Lung (tissue), 12 donors: ENCODE results near the gene EPHA7. TPM values are rescaled to one million over a fixed set of nuclear protein-coding genes. Genes with fewer than 3 reads are reported as not detected.

Experiments
- ATAC-seq: fragments of 200-7000 bp; cut with Tn5 transposase; one replicate; pipeline ENCODE4 v1.9.1; 2020; ENCODE audit warnings: moderate number of reproducible peaks; ENCODE audit not compliant: insufficient read depth, low FRiP score
- DNase-seq, 3 donors: peaks; one replicate each; pipeline ENCODE4 v3.0.0-alpha.2; 2013 to 2017
- H3K27ac ChIP-seq, 2 donors: one replicate each; pipeline ENCODE4 v1.5.1; 2013; ENCODE audit warnings: mild to moderate bottlenecking in 2 of 2, moderate library complexity in 2 of 2, control low read depth in 1 of 2, inconsistent platforms in 1 of 2, low read depth in 1 of 2, low read length in 1 of 2
- H3K27me3 ChIP-seq, 3 donors: one replicate each; pipeline ENCODE4 v1.5.1; 2013; ENCODE audit warnings: low read length in 2 of 3; ENCODE audit not compliant: control insufficient read depth in 3 of 3, insufficient read depth in 3 of 3
- H3K36me3 ChIP-seq, 4 donors: one replicate each; pipeline ENCODE4 v1.5.1; 2013; ENCODE audit warnings: low read length in 4 of 4, mild to moderate bottlenecking in 1 of 4, moderate library complexity in 1 of 4; ENCODE audit not compliant: control insufficient read depth in 4 of 4, insufficient read depth in 4 of 4
- H3K4me1 ChIP-seq, 5 donors: one replicate each; pipeline ENCODE4 v1.5.1; 2013; ENCODE audit warnings: low read length in 5 of 5, mild to moderate bottlenecking in 2 of 5, moderate library complexity in 1 of 5; ENCODE audit not compliant: control insufficient read depth in 5 of 5, insufficient read depth in 5 of 5
- H3K4me3 ChIP-seq: one replicate; pipeline ENCODE4 v1.5.1; 2013; ENCODE audit warnings: mild to moderate bottlenecking, control low read depth, moderate library complexity
- H3K9ac ChIP-seq, 2 donors: one replicate each; pipeline ENCODE4 v1.5.1; 2013; ENCODE audit warnings: low read length in 2 of 2, control low read depth in 1 of 2; ENCODE audit not compliant: insufficient read depth in 1 of 2
- H3K9me3 ChIP-seq, 4 donors: one replicate each; pipeline ENCODE4 v1.5.1; 2013; ENCODE audit warnings: low read length in 3 of 4, mild to moderate bottlenecking in 1 of 4, moderate library complexity in 1 of 4; ENCODE audit not compliant: control insufficient read depth in 4 of 4, insufficient read depth in 3 of 4
- CTCF ChIP-seq: IDR thresholded peaks from 2 replicates; pipeline ENCODE4 v1.5.1; 2012; ENCODE audit warnings: mild to moderate bottlenecking; ENCODE audit errors: control extremely low read depth, extremely low read depth
- WGBS, 2 donors: extraction: QIAGEN DNeasy Blood & Tissue Kit; methylation state at CpG; one replicate each; pipeline ENCODE4 v1.1.7; 2013; 5-methylcytosine and 5-hydroxymethylcytosine counted together
- polyA plus RNA-seq, 2 donors: library from polyadenylated mRNA; stranded (reverse); fragments of 200-250 nt; gene quantifications; one replicate each; pipeline ENCODE4 v1.2.1, GENCODE V29; 2013
- total RNA-seq, 2 donors: library from RNA; depleted of rRNA in 1 of 2; stranded (reverse); fragments of >200 nt in 1 of 2; gene quantifications; one replicate each; pipeline ENCODE4 v1.2.1, GENCODE V29; 2014 to 2021
- donor health status: control.
- donor health status: control.
- donor health status: Bipolar disorder and iron deficiency.
- donor health status: healthy.
- donor health status: DM: yes; HTN: yes; CAD: no.

Gene EPHA7
- total and polyA plus RNA-seq, 4 donors, result 0.06 to 6.3 (median 0.62) TPM

GRCh38 chr6:93453956-93454355, 34.6 kb upstream of the EPHA7 start:
- WGBS, 2 donors, result 78 to 81% methylated on average over 3 of the region's 3 CpGs
- H3K27me3 ChIP-seq, result no peaks in the 10 kb centered on the region
- no peak overlapping the region for H3K27ac ChIP-seq
- no peaks in the 10 kb centered on the region for H3K4me1 ChIP-seq
- no peak for DNase-seq
- no peak overlapping the region for H3K4me3 ChIP-seq
- no peak overlapping the region for H3K9ac ChIP-seq
- TF ChIP-seq CTCF, result no peak
- H3K9me3 ChIP-seq, result no peaks in the 10 kb centered on the region
- no peaks in the 10 kb centered on the region for H3K36me3 ChIP-seq
- no peak for ATAC-seq

GRCh38 chr6:93447874-93448273, 28.5 kb upstream of the EPHA7 start:
- Histone ChIP-seq H3K9me3 (no peaks in the 10 kb centered on the region), H3K27me3 (no peaks in the 10 kb centered on the region), H3K27ac (no peak overlapping the region), H3K4me1 (no peaks in the 10 kb centered on the region), H3K36me3 (no peaks in the 10 kb centered on the region), H3K9ac (no peak overlapping the region), H3K4me3 (no peak overlapping the region)
- 71 to 81% methylated on average over 3 of the region's 3 CpGs for WGBS, 2 donors
- DNase-seq (no peak), ATAC-seq (no peak)
- no peak for TF ChIP-seq CTCF

DNA sequence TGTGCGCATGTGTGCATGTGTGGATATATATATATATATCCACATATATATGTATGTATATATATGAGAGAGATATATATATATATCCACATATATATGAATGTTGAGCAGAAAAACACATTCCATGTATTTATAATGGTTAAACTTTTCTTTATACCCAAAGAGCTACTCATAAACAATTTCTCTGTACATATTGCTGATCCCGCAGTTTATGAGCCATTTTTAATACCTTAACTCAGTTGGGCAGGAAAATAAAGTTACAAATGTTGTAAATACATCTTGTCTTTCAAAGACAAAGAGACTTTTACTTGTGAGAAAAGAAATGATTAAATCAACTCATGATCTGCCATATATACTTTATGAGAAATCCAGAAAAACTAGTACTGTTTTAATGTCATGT, 18.1 kb upstream of the EPHA7 start:
- Histone ChIP-seq H3K27ac (no peak overlapping the region), H3K36me3 (no peaks in the 10 kb centered on the region), H3K4me3 (no peak overlapping the region), H3K9me3 (no peaks in the 10 kb centered on the region), H3K4me1 (no peaks in the 10 kb centered on the region), H3K27me3 (no peaks in the 10 kb centered on the region), H3K9ac (no peak overlapping the region)
- no peak for TF ChIP-seq CTCF
- no peak for DNase-seq
- ATAC-seq, result no peak
- 91 to 96% methylated on average over 2 of the region's 2 CpGs for WGBS, 2 donors

- no peak overlapping the region for H3K27ac ChIP-seq
- H3K9ac ChIP-seq, result no peak overlapping the region
- H3K9me3 ChIP-seq, result no peaks in the 10 kb centered on the region
- H3K4me3 ChIP-seq, result no peak overlapping the region
- H3K36me3 ChIP-seq, result no peaks in the 10 kb centered on the region
- no peaks in the 10 kb centered on the region for H3K27me3 ChIP-seq
- DNase-seq (no peak), ATAC-seq (no peak)
- H3K4me1 ChIP-seq, result no peaks in the 10 kb centered on the region
- WGBS, 2 donors, result 34 to 54% methylated on average over 2 of the region's 2 CpGs
- TF ChIP-seq CTCF, result no peak
Measured at GRCh38 chr6:93433592-93433991, 14.2 kb upstream of the EPHA7 start.
